ENCODE results near the gene ATP11C. TPM values are rescaled to one million over a fixed set of nuclear protein-coding genes. Genes with fewer than 3 reads are reported as not detected.

Gene ATP11C
- total and polyA plus RNA-seq, 3 experiments from 2014 or later: 7.3 to 17.0 (median 15.7) TPM

- no peaks in the 10 kb centered on the region for H3K27me3 Mint-ChIP-seq
- POLR2A ChIA-PET: no interaction called here
- H3K36me3 ChIP-seq (ENCODE audit: insufficient read depth, low read length): no peaks in the 10 kb centered on the region
Measured at GRCh38 chrX:139784807-139785206, 148.0 kb downstream of the ATP11C start.

GRCh38 chrX:139783959-139784358 lies 148.9 kb downstream of the ATP11C start:
- ChIA-PET POLR2A (no interaction called here), CTCF (interaction anchor here (1.6 kb wide), 1 partner anchor 10 kb away, joined by 3 read pairs; no protein-coding TSS in a partner anchor)
- H3K4me3 ChIP-seq (ENCODE audit: low read length): no peak overlapping the region
- Mint-ChIP-seq H3K36me3 (peaks cover 4 to 71% (median 13%) of the 10 kb centered on the region in 3 donors), H3K27me3 (no peaks in the 10 kb centered on the region), H3K4me1 (peaks cover 0 to 3% (median 0%) of the 10 kb centered on the region in 3 donors), H3K4me3 (no peak overlapping the region), H3K9me3 (no peaks in the 10 kb centered on the region), H3K27ac (no peak overlapping the region)
- no peaks in the 10 kb centered on the region for H3K4me1 ChIP-seq (ENCODE audit: insufficient read depth, low read length)
- DNase-seq: no peak
- no peaks in the 10 kb centered on the region for H3K36me3 ChIP-seq (ENCODE audit: insufficient read depth, low read length)
- no peaks in the 10 kb centered on the region for H3K9me3 ChIP-seq (ENCODE audit: low read length)
- H3K27ac ChIP-seq (ENCODE audit: low read depth, low read length): no peak overlapping the region
- H3K27me3 ChIP-seq (ENCODE audit: insufficient read depth, low read length, poor library complexity, severe bottlenecking): no peaks in the 10 kb centered on the region

More at GRCh38 chrX:139784807-139785206, 148.0 kb downstream of the ATP11C start:
- DNase-seq: no peak
- Mint-ChIP-seq H3K9me3 (no peaks in the 10 kb centered on the region), H3K4me3 (no peak overlapping the region), H3K4me1 (no peaks in the 10 kb centered on the region), H3K36me3 (peaks cover 4 to 70% (median 15%) of the 10 kb centered on the region in 3 donors), H3K27ac (peak overlapping the region in 1 of 8 donors; percentile 16)
- CTCF ChIA-PET: interaction anchor here (1.6 kb wide), 1 partner anchor 11 kb away, joined by 3 read pairs; no protein-coding TSS in a partner anchor
- Histone ChIP-seq H3K27me3 (ENCODE audit: insufficient read depth, low read length, poor library complexity, severe bottlenecking) (no peaks in the 10 kb centered on the region), H3K4me3 (ENCODE audit: low read length) (no peak overlapping the region), H3K27ac (ENCODE audit: low read depth, low read length) (no peak overlapping the region), H3K9me3 (ENCODE audit: low read length) (no peaks in the 10 kb centered on the region), H3K4me1 (ENCODE audit: insufficient read depth, low read length) (no peaks in the 10 kb centered on the region)

- ChIA-PET CTCF (no interaction called here), POLR2A (no interaction called here)
- Mint-ChIP-seq H3K27ac (no peak overlapping the region), H3K4me3 (no peak overlapping the region), H3K36me3 (peaks cover 4 to 71% (median 9%) of the 10 kb centered on the region in 3 donors), H3K27me3 (no peaks in the 10 kb centered on the region), H3K9me3 (no peaks in the 10 kb centered on the region), H3K4me1 (peaks cover 0 to 6% (median 0%) of the 10 kb centered on the region in 3 donors)
- DNase-seq: no peak
- no peaks in the 10 kb centered on the region for H3K9me3 ChIP-seq (ENCODE audit: low read length)
- no peak overlapping the region for H3K27ac ChIP-seq (ENCODE audit: low read depth, low read length)
- H3K27me3 ChIP-seq (ENCODE audit: insufficient read depth, low read length, poor library complexity, severe bottlenecking): no peaks in the 10 kb centered on the region
- H3K4me3 ChIP-seq (ENCODE audit: low read length): no peak overlapping the region
- H3K36me3 ChIP-seq (ENCODE audit: insufficient read depth, low read length): no peaks in the 10 kb centered on the region
- H3K4me1 ChIP-seq (ENCODE audit: insufficient read depth, low read length): no peaks in the 10 kb centered on the region
Measured at GRCh38 chrX:139783030-139783429, 149.8 kb downstream of the ATP11C start.

GRCh38 chrX:139776599-139776998 lies 156.3 kb downstream of the ATP11C start:
- no peak overlapping the region for H3K27ac Mint-ChIP-seq
- peaks cover 0 to 6% (median 0%) of the 10 kb centered on the region in 3 donors for H3K4me1 Mint-ChIP-seq
- H3K27me3 Mint-ChIP-seq: peaks cover 0 to 2% of the 10 kb centered on the region in 2 donors
- H3K9me3 Mint-ChIP-seq: no peaks in the 10 kb centered on the region
- Histone ChIP-seq H3K27ac (ENCODE audit: low read depth, low read length) (no peak overlapping the region), H3K27me3 (ENCODE audit: insufficient read depth, low read length, poor library complexity, severe bottlenecking) (no peaks in the 10 kb centered on the region), H3K4me1 (ENCODE audit: insufficient read depth, low read length) (no peaks in the 10 kb centered on the region), H3K4me3 (ENCODE audit: low read length) (no peak overlapping the region), H3K36me3 (ENCODE audit: insufficient read depth, low read length) (no peaks in the 10 kb centered on the region), H3K9me3 (ENCODE audit: low read length) (no peaks in the 10 kb centered on the region)
- CTCF ChIA-PET: no interaction called here
- POLR2A ChIA-PET: no interaction called here
- DNase-seq: no peak
- H3K36me3 Mint-ChIP-seq: peaks cover 7 to 77% (median 21%) of the 10 kb centered on the region in 3 donors
- H3K4me3 Mint-ChIP-seq: no peak overlapping the region

- no peak overlapping the region for H3K27ac ChIP-seq (ENCODE audit: low read depth, low read length)
- no peaks in the 10 kb centered on the region for H3K9me3 ChIP-seq (ENCODE audit: low read length)
- no peaks in the 10 kb centered on the region for H3K36me3 ChIP-seq (ENCODE audit: insufficient read depth, low read length)
- POLR2A ChIA-PET: no interaction called here
- DNase-seq: no peak
- CTCF ChIA-PET: no interaction called here
- peaks cover 12% of the 10 kb centered on the region for H3K4me1 ChIP-seq (ENCODE audit: insufficient read depth, low read length)
- H3K9me3 Mint-ChIP-seq: no peaks in the 10 kb centered on the region
- no peaks in the 10 kb centered on the region for H3K27me3 ChIP-seq (ENCODE audit: insufficient read depth, low read length, poor library complexity, severe bottlenecking)
- H3K4me1 Mint-ChIP-seq: peaks cover 0 to 4% (median 0%) of the 10 kb centered on the region in 3 donors
- H3K4me3 ChIP-seq (ENCODE audit: low read length): no peak overlapping the region
- H3K36me3 Mint-ChIP-seq: peaks cover 4 to 57% (median 22%) of the 10 kb centered on the region in 3 donors
- H3K27me3 Mint-ChIP-seq: no peaks in the 10 kb centered on the region
- H3K27ac Mint-ChIP-seq: peak overlapping the region in 1 of 8 donors; percentile 32
- H3K4me3 Mint-ChIP-seq: no peak overlapping the region
Measured at GRCh38 chrX:139770366-139770765, 162.5 kb downstream of the ATP11C start.

- peaks cover 0 to 1% of the 10 kb centered on the region in 2 donors for H3K27me3 Mint-ChIP-seq
- DNase-seq: peak; percentile 3 to 50 (median 43)
- H3K36me3 Mint-ChIP-seq: peaks cover 3 to 35% (median 9%) of the 10 kb centered on the region in 3 donors
- no peaks in the 10 kb centered on the region for H3K9me3 ChIP-seq (ENCODE audit: low read length)
- H3K4me3 Mint-ChIP-seq: no peak overlapping the region
- H3K27ac Mint-ChIP-seq: no peak overlapping the region
- H3K4me3 ChIP-seq (ENCODE audit: low read length): no peak overlapping the region
- H3K4me1 Mint-ChIP-seq: peaks cover 0 to 4% (median 0%) of the 10 kb centered on the region in 3 donors
- no peaks in the 10 kb centered on the region for H3K9me3 Mint-ChIP-seq
- H3K27ac ChIP-seq (ENCODE audit: low read depth, low read length): no peak overlapping the region
- peaks cover 12% of the 10 kb centered on the region for H3K4me1 ChIP-seq (ENCODE audit: insufficient read depth, low read length)
- CTCF ChIA-PET: no interaction called here
- POLR2A ChIA-PET: no interaction called here
- no peaks in the 10 kb centered on the region for H3K36me3 ChIP-seq (ENCODE audit: insufficient read depth, low read length)
- no peaks in the 10 kb centered on the region for H3K27me3 ChIP-seq (ENCODE audit: insufficient read depth, low read length, poor library complexity, severe bottlenecking)
Measured at GRCh38 chrX:139766545-139766983, 166.3 kb downstream of the ATP11C start.

GRCh38 chrX:139762400-139763183 lies 170.3 kb downstream of the ATP11C start:
- peaks cover 0 to 1% of the 10 kb centered on the region in 2 donors for H3K27me3 Mint-ChIP-seq
- no peaks in the 10 kb centered on the region for H3K9me3 Mint-ChIP-seq
- Histone ChIP-seq H3K27me3 (ENCODE audit: insufficient read depth, low read length, poor library complexity, severe bottlenecking) (no peaks in the 10 kb centered on the region), H3K4me3 (ENCODE audit: low read length) (no peak overlapping the region), H3K27ac (ENCODE audit: low read depth, low read length) (no peak overlapping the region), H3K36me3 (ENCODE audit: insufficient read depth, low read length) (no peaks in the 10 kb centered on the region), H3K4me1 (ENCODE audit: insufficient read depth, low read length) (peaks cover 12% of the 10 kb centered on the region), H3K9me3 (ENCODE audit: low read length) (no peaks in the 10 kb centered on the region)
- H3K4me1 Mint-ChIP-seq: no peaks in the 10 kb centered on the region
- no peak overlapping the region for H3K27ac Mint-ChIP-seq
- POLR2A ChIA-PET: no interaction called here
- CTCF ChIA-PET: no interaction called here
- peaks cover 0 to 38% (median 3%) of the 10 kb centered on the region in 3 donors for H3K36me3 Mint-ChIP-seq
- no peak overlapping the region for H3K4me3 Mint-ChIP-seq
- no peak for DNase-seq

- no peaks in the 10 kb centered on the region for H3K9me3 ChIP-seq (ENCODE audit: low read length)
- H3K27me3 ChIP-seq (ENCODE audit: insufficient read depth, low read length, poor library complexity, severe bottlenecking): no peaks in the 10 kb centered on the region
- DNase-seq: no peak
- no peaks in the 10 kb centered on the region for H3K4me1 ChIP-seq (ENCODE audit: insufficient read depth, low read length)
- H3K9me3 Mint-ChIP-seq: peaks cover 0 to 8% (median 6%) of the 10 kb centered on the region in 5 donors
- H3K27ac Mint-ChIP-seq: no peak overlapping the region
- no peak overlapping the region for H3K27ac ChIP-seq (ENCODE audit: low read depth, low read length)
- H3K27me3 Mint-ChIP-seq: peaks cover 0 to 1% of the 10 kb centered on the region in 2 donors
- H3K4me3 Mint-ChIP-seq: no peak overlapping the region
- H3K4me1 Mint-ChIP-seq: no peaks in the 10 kb centered on the region
- ChIA-PET CTCF (no interaction called here), POLR2A (no interaction called here)
- H3K36me3 ChIP-seq (ENCODE audit: insufficient read depth, low read length): no peaks in the 10 kb centered on the region
- peaks cover 5 to 62% (median 19%) of the 10 kb centered on the region in 3 donors for H3K36me3 Mint-ChIP-seq
- H3K4me3 ChIP-seq (ENCODE audit: low read length): no peak overlapping the region
Measured at GRCh38 chrX:139759637-139760036, 173.2 kb downstream of the ATP11C start.

Data from CD8-positive, alpha-beta memory T cell (primary cell).